WTC11 (cell line): ENCODE results near the gene SMIM13. TPM values are rescaled to one million over a fixed set of nuclear protein-coding genes. Genes with fewer than 3 reads are reported as not detected.

ENCODE experiments used
- ATAC-seq: fragments of 200-7000 bp; cut with Tn5 transposase; 2 replicates; pipeline ENCODE4 v1.10.0; 2021; ENCODE audit warnings: mild to moderate bottlenecking, moderate library complexity
- CTCF ChIA-PET: fragments of 300-600 bp; sonication (Branson Sonifier 250); formaldehyde crosslinking; loops from one replicate; lab custom pipeline; 2021; ENCODE audit warnings: antibody characterized with exemption; lab: Charles Lee
- POLR2A ChIA-PET: fragments of 350-600 bp; sonication (Branson Sonifier 250); formaldehyde crosslinking; loops from one replicate; lab custom pipeline; 2021; ENCODE audit warnings: antibody characterized with exemption; lab: Charles Lee
- DNase-seq: peaks from one replicate; pipeline ENCODE4 v3.0.0; 2021; ENCODE audit warnings: low spot score
- H3K27ac Mint-ChIP-seq: 2 replicates; pipeline ENCODE4 v1.8.0; 2021; ENCODE audit warnings: mixed read lengths
- H3K27me3 Mint-ChIP-seq: 2 replicates; pipeline ENCODE4 v1.8.0; 2021; ENCODE audit warnings: low read depth, mild to moderate bottlenecking, moderate library complexity, mixed read lengths
- H3K36me3 Mint-ChIP-seq: 2 replicates; pipeline ENCODE4 v1.8.0; 2021; ENCODE audit warnings: mixed read lengths
- H3K4me1 Mint-ChIP-seq: 2 replicates; pipeline ENCODE4 v1.8.0; 2022; ENCODE audit warnings: mixed read lengths
- H3K4me3 Mint-ChIP-seq: 2 replicates; pipeline ENCODE4 v1.8.0; 2021; ENCODE audit warnings: mild to moderate bottlenecking, moderate library complexity, mixed read lengths
- H3K9me3 Mint-ChIP-seq: 2 replicates; pipeline ENCODE4 v1.8.0; 2021; ENCODE audit warnings: mixed read lengths
- ATF3 ChIP-seq: sonication (generic); formaldehyde crosslinking; conservative IDR thresholded peaks from 2 replicates; pipeline ENCODE4 v1.8.1; 2022; ENCODE audit warnings: mild to moderate bottlenecking, missing genetic modification reagents
- CTCF ChIP-seq: fragments of 200-600 bp; IDR thresholded peaks from 2 replicates; pipeline ENCODE4 v1.8.0; 2022; ENCODE audit warnings: antibody characterized with exemption
- E2F1 ChIP-seq: sonication (generic); formaldehyde crosslinking; IDR thresholded peaks from 2 replicates; pipeline ENCODE4 v1.8.0; 2022; ENCODE audit warnings: mild to moderate bottlenecking, missing genetic modification reagents
- FOXJ3 ChIP-seq: sonication (generic); formaldehyde crosslinking; IDR thresholded peaks from 2 replicates; pipeline ENCODE4 v1.9.0; 2021; ENCODE audit warnings: missing genetic modification reagents, mild to moderate bottlenecking, borderline replicate concordance
- HMGA2 ChIP-seq: fragments of 250-450 bp; sonication (Bioruptor Pico); IDR thresholded peaks from 2 replicates; pipeline ENCODE4 v1.4.0; 2021; ENCODE audit warnings: mild to moderate bottlenecking, moderate library complexity
- JAZF1 ChIP-seq: fragments of 250-450 bp; sonication (Bioruptor Pico); IDR thresholded peaks from 2 replicates; pipeline ENCODE4 v1.9.0; 2021; ENCODE audit warnings: moderate library complexity, mild to moderate bottlenecking, inconsistent platforms
- NR1H2 ChIP-seq: sonication (generic); formaldehyde crosslinking; IDR thresholded peaks from 2 replicates; pipeline ENCODE4 v1.9.0; 2021; ENCODE audit warnings: mild to moderate bottlenecking, moderate library complexity, missing genetic modification reagents
- NR3C1 ChIP-seq: sonication (generic); formaldehyde crosslinking; conservative IDR thresholded peaks from 2 replicates; pipeline ENCODE4 v1.8.1; 2023; ENCODE audit warnings: low read depth, mild to moderate bottlenecking, missing genetic modification reagents
- PRDM15 ChIP-seq: sonication (generic); formaldehyde crosslinking; IDR thresholded peaks from 2 replicates; pipeline ENCODE4 v1.8.0; 2022; ENCODE audit warnings: missing genetic modification reagents
- PREB ChIP-seq: sonication (generic); formaldehyde crosslinking; IDR thresholded peaks from 2 replicates; pipeline ENCODE4 v1.8.1; 2022; ENCODE audit warnings: mild to moderate bottlenecking, missing genetic modification reagents, moderate library complexity, borderline replicate concordance
- RORB ChIP-seq: fragments of 250-450 bp; sonication (Bioruptor Pico); IDR thresholded peaks from 2 replicates; pipeline ENCODE4 v1.9.0; 2021; ENCODE audit warnings: mild to moderate bottlenecking
- SMAD4 ChIP-seq: sonication (generic); formaldehyde crosslinking; IDR thresholded peaks from 2 replicates; pipeline ENCODE4 v1.8.0; 2022; ENCODE audit warnings: mild to moderate bottlenecking, missing genetic modification reagents
- TEAD1 ChIP-seq: sonication (generic); formaldehyde crosslinking; IDR thresholded peaks from 2 replicates; pipeline ENCODE4 v1.8.0; 2022; ENCODE audit warnings: mild to moderate bottlenecking, missing genetic modification reagents
- TEAD4 ChIP-seq: sonication (generic); formaldehyde crosslinking; IDR thresholded peaks from 2 replicates; pipeline ENCODE4 v1.8.0; 2022; ENCODE audit warnings: mild to moderate bottlenecking, missing genetic modification reagents
- ZNF121 ChIP-seq: sonication (generic); formaldehyde crosslinking; IDR thresholded peaks from 2 replicates; pipeline ENCODE4 v1.8.0; 2023; ENCODE audit warnings: missing genetic modification reagents
- ZNF219 ChIP-seq: sonication (generic); formaldehyde crosslinking; IDR thresholded peaks from 2 replicates; pipeline ENCODE4 v1.8.0; 2023; ENCODE audit warnings: missing genetic modification reagents, mild to moderate bottlenecking, borderline replicate concordance
- ZNF232 ChIP-seq: sonication (generic); formaldehyde crosslinking; IDR thresholded peaks from 2 replicates; pipeline ENCODE4 v1.8.0; 2022; ENCODE audit warnings: mild to moderate bottlenecking, missing genetic modification reagents
- ZNF263 ChIP-seq: sonication (generic); formaldehyde crosslinking; IDR thresholded peaks from 2 replicates; pipeline ENCODE4 v1.8.1; 2022; ENCODE audit warnings: low read depth, mild to moderate bottlenecking, moderate library complexity, missing genetic modification reagents
- ZNF317 ChIP-seq: sonication (generic); formaldehyde crosslinking; IDR thresholded peaks from 2 replicates; pipeline ENCODE4 v1.8.1; 2023; ENCODE audit warnings: low read depth, mild to moderate bottlenecking, moderate library complexity, missing genetic modification reagents, borderline replicate concordance
- total RNA-seq: library from RNA; stranded (reverse); gene quantifications from 3 replicates; pipeline ENCODE4 v1.2.3, GENCODE V29; 2021
- TF ChIP-seq, protein P1 (sequence below): sonication (generic); formaldehyde crosslinking; IDR thresholded peaks from 2 replicates; pipeline ENCODE4 v1.8.0; 2023; ENCODE audit warnings: missing genetic modification reagents, mild to moderate bottlenecking, borderline replicate concordance
- TF ChIP-seq, protein P2 (sequence below): fragments of 250-450 bp; sonication (Bioruptor Pico); IDR thresholded peaks from 2 replicates; pipeline ENCODE4 v1.9.0; 2021; ENCODE audit warnings: mild to moderate bottlenecking

SMIM13 gene
- total RNA-seq, 1 experiment from 2014 or later = 9.7 TPM

- POLR2A ChIA-PET = no interaction called here
- no peak overlapping the region for H3K4me3 Mint-ChIP-seq
- TF ChIP-seq ZNF263 (no peak), E2F1 (CRISPR knock-in tag) (no peak), TEAD4 (no peak)
- TF ChIP-seq, all 79 proteins: peak for 0
- Mint-ChIP-seq H3K36me3 (no peaks in the 10 kb centered on the region), H3K4me1 (peaks cover 30% of the 10 kb centered on the region), H3K9me3 (no peaks in the 10 kb centered on the region), H3K27ac (no peak overlapping the region), H3K27me3 (no peaks in the 10 kb centered on the region; the same call in 1 of the 2 replicates)
- no peak for DNase-seq
- ATAC-seq = no peak
- CTCF ChIA-PET = no interaction called here
Observed at GRCh38 chr6:11155589-11155988, 62.0 kb downstream of the SMIM13 start.

DNA sequence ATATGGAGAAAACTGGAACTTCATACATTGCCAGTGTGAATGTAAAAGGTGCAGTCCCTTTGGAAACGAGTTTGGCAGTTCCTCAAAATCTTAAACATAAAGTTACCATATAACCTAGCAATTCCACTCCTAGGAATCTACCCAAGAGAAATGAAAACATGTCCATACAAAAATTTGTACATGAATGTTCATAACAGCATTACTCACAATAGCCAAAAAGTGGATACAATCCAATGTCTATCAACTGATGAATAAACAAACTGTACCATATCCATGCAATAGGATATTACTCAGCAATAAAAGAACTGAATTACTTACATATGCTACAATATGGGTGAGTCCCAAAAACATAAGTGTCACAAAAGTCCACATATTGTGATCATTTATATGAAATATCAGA is 66.6 kb downstream of the SMIM13 start:
- no peak overlapping the region for H3K4me3 Mint-ChIP-seq
- no peak overlapping the region for H3K27ac Mint-ChIP-seq
- H3K9me3 Mint-ChIP-seq = no peaks in the 10 kb centered on the region
- DNase-seq (no peak), ATAC-seq (no peak)
- CTCF ChIA-PET = no interaction called here
- POLR2A ChIA-PET = no interaction called here
- no peaks in the 10 kb centered on the region; the same call in 1 of the 2 replicates for H3K27me3 Mint-ChIP-seq
- H3K4me1 Mint-ChIP-seq = peaks cover 15% of the 10 kb centered on the region
- no peaks in the 10 kb centered on the region for H3K36me3 Mint-ChIP-seq
- TF ChIP-seq, protein P1, sequence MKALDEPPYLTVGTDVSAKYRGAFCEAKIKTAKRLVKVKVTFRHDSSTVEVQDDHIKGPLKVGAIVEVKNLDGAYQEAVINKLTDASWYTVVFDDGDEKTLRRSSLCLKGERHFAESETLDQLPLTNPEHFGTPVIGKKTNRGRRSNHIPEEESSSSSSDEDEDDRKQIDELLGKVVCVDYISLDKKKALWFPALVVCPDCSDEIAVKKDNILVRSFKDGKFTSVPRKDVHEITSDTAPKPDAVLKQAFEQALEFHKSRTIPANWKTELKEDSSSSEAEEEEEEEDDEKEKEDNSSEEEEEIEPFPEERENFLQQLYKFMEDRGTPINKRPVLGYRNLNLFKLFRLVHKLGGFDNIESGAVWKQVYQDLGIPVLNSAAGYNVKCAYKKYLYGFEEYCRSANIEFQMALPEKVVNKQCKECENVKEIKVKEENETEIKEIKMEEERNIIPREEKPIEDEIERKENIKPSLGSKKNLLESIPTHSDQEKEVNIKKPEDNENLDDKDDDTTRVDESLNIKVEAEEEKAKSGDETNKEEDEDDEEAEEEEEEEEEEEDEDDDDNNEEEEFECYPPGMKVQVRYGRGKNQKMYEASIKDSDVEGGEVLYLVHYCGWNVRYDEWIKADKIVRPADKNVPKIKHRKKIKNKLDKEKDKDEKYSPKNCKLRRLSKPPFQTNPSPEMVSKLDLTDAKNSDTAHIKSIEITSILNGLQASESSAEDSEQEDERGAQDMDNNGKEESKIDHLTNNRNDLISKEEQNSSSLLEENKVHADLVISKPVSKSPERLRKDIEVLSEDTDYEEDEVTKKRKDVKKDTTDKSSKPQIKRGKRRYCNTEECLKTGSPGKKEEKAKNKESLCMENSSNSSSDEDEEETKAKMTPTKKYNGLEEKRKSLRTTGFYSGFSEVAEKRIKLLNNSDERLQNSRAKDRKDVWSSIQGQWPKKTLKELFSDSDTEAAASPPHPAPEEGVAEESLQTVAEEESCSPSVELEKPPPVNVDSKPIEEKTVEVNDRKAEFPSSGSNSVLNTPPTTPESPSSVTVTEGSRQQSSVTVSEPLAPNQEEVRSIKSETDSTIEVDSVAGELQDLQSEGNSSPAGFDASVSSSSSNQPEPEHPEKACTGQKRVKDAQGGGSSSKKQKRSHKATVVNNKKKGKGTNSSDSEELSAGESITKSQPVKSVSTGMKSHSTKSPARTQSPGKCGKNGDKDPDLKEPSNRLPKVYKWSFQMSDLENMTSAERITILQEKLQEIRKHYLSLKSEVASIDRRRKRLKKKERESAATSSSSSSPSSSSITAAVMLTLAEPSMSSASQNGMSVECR (CRISPR knock-in tag) = no peak
- no peak for TF ChIP-seq ATF3 (CRISPR knock-in tag)
- TF ChIP-seq FOXJ3 (CRISPR knock-in tag) = no peak
- TF ChIP-seq ZNF232 (CRISPR knock-in tag) = no peak
- no peak for TF ChIP-seq NR3C1
- no peak for TF ChIP-seq TEAD1 (CRISPR knock-in tag)
- TF ChIP-seq, protein P2, sequence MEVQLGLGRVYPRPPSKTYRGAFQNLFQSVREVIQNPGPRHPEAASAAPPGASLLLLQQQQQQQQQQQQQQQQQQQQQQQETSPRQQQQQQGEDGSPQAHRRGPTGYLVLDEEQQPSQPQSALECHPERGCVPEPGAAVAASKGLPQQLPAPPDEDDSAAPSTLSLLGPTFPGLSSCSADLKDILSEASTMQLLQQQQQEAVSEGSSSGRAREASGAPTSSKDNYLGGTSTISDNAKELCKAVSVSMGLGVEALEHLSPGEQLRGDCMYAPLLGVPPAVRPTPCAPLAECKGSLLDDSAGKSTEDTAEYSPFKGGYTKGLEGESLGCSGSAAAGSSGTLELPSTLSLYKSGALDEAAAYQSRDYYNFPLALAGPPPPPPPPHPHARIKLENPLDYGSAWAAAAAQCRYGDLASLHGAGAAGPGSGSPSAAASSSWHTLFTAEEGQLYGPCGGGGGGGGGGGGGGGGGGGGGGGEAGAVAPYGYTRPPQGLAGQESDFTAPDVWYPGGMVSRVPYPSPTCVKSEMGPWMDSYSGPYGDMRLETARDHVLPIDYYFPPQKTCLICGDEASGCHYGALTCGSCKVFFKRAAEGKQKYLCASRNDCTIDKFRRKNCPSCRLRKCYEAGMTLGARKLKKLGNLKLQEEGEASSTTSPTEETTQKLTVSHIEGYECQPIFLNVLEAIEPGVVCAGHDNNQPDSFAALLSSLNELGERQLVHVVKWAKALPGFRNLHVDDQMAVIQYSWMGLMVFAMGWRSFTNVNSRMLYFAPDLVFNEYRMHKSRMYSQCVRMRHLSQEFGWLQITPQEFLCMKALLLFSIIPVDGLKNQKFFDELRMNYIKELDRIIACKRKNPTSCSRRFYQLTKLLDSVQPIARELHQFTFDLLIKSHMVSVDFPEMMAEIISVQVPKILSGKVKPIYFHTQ (CRISPR knock-in tag) = no peak
- TF ChIP-seq SMAD4 (CRISPR knock-in tag) = no peak
- TF ChIP-seq ZNF317 = no peak
- TF ChIP-seq ZNF121 (CRISPR knock-in tag) = no peak
- no peak for TF ChIP-seq PRDM15 (CRISPR knock-in tag)
- no peak for TF ChIP-seq RORB (CRISPR knock-in tag)
- no peak for TF ChIP-seq PREB (CRISPR knock-in tag)
- no peak for TF ChIP-seq CTCF
- no peak for TF ChIP-seq ZNF219 (CRISPR knock-in tag)
- TF ChIP-seq HMGA2 (CRISPR knock-in tag) = no peak
- no peak for TF ChIP-seq JAZF1 (CRISPR knock-in tag)
- TF ChIP-seq NR1H2 (CRISPR knock-in tag) = no peak
